SK-N-SH (cell line): ENCODE measurements around the gene ADAMTS19. TPM values are rescaled to one million over a fixed set of nuclear protein-coding genes. Genes with fewer than 3 reads are reported as not detected.

Experiments
- CTCF ChIA-PET: fragments of 300-600, 350-600 bp; formaldehyde crosslinking; extraction: SDS; loops from one replicate; lab custom pipeline; 2021; lab: Yijun Ruan, JAX
- POLR2A ChIA-PET: fragments of 350-600 bp; sonication (Branson Sonifier 250); formaldehyde crosslinking; extraction: SDS; loops from one replicate; lab custom pipeline; 2020; ENCODE audit warnings: antibody characterized with exemption, inconsistent platforms; lab: Yijun Ruan, JAX
- DNase-seq: peaks from one replicate; pipeline ENCODE4 v3.0.0; 2012
- H2AFZ ChIP-seq: fragments of 200-600 bp; sonication (generic); 2 replicates; pipeline ENCODE4 v1.8.1; 2016; ENCODE audit warnings: antibody characterized with exemption, mild to moderate bottlenecking, low read depth
- H3F3A ChIP-seq: fragments of 200-600 bp; sonication (generic); replicated peaks from 2 replicates; pipeline ENCODE3; 2016; ENCODE audit warnings: antibody characterized with exemption, mild to moderate bottlenecking; ENCODE audit not compliant: insufficient read depth
- H3K27ac ChIP-seq, 2 experiments: fragments of 200-500 bp in 1 of 2; fragments of 200-600 bp in 1 of 2; sonication (Bioruptor generic) in 1 of 2; sonication (generic), shearing (Covaris generic) in 1 of 2; 2 replicates each; pipeline versions ENCODE4 v1.5.1 to v1.6.1; 2014 to 2016; ENCODE audit warnings: low read depth in 2 of 2, inconsistent platforms in 1 of 2, low read length in 1 of 2, mild to moderate bottlenecking in 1 of 2, mixed read lengths in 1 of 2
- H3K27me3 ChIP-seq: fragments of 200-600 bp; sonication (generic), shearing (Covaris generic); 2 replicates; pipeline ENCODE4 v1.6.1; 2016; ENCODE audit warnings: mixed run types; ENCODE audit not compliant: insufficient read depth
- H3K36me3 ChIP-seq, 2 experiments: fragments of 200-500 bp in 1 of 2; fragments of 200-600 bp in 1 of 2; sonication (Bioruptor generic) in 1 of 2; sonication (generic) in 1 of 2; replicated peaks in 1 of 2; 2 replicates each; pipeline versions ENCODE3 to v1.5.1; 2014 to 2016; ENCODE audit warnings: low read length in 1 of 2, mild to moderate bottlenecking in 1 of 2; ENCODE audit not compliant: insufficient read depth in 2 of 2, control insufficient read depth in 1 of 2
- H3K4me1 ChIP-seq, 2 experiments: fragments of 200-500 bp in 1 of 2; fragments of 200-600 bp in 1 of 2; sonication (Bioruptor generic) in 1 of 2; sonication (generic), shearing (Covaris generic) in 1 of 2; 2 replicates each; pipeline versions ENCODE4 v1.5.1 to v1.6.1; 2014 to 2016; ENCODE audit warnings: low read depth in 1 of 2, low read length in 1 of 2, mixed run types in 1 of 2; ENCODE audit not compliant: insufficient read depth in 2 of 2, control insufficient read depth in 1 of 2
- H3K4me2 ChIP-seq: fragments of 200-600 bp; sonication (generic), shearing (Covaris generic); 2 replicates; pipeline ENCODE4 v1.6.1; 2017; ENCODE audit warnings: mixed run types
- H3K4me3 ChIP-seq, 2 experiments: fragments of 200-500 bp in 1 of 2; fragments of 200-600 bp in 1 of 2; sonication (Bioruptor generic) in 1 of 2; sonication (generic), shearing (Covaris generic) in 1 of 2; 2 replicates each; pipeline versions ENCODE4 v1.5.1 to v1.8.1; 2014 to 2016; ENCODE audit warnings: low read depth in 2 of 2, inconsistent platforms in 1 of 2, low read length in 1 of 2, mild to moderate bottlenecking in 1 of 2, mixed read lengths in 1 of 2, moderate library complexity in 1 of 2
- H3K79me2 ChIP-seq: fragments of 200-600 bp; sonication (generic); 2 replicates; pipeline ENCODE4 v1.8.1; 2017; ENCODE audit warnings: mild to moderate bottlenecking; ENCODE audit not compliant: insufficient read depth
- H3K9ac ChIP-seq: fragments of 200-600 bp; sonication (generic); 2 replicates; pipeline ENCODE4 v1.6.1; 2017; ENCODE audit warnings: mixed run types
- H3K9me2 ChIP-seq: fragments of 200-600 bp; sonication (generic); 2 replicates; pipeline ENCODE4 v1.6.1; 2017; ENCODE audit warnings: mixed run types
- H3K9me3 ChIP-seq: fragments of 200-600 bp; sonication (generic); 2 replicates; pipeline ENCODE4 v1.6.1; 2017; ENCODE audit warnings: mixed run types, mild to moderate bottlenecking, moderate library complexity
- H4K20me1 ChIP-seq: fragments of 200-600 bp; sonication (generic); 2 replicates; pipeline ENCODE4 v1.6.1; 2017; ENCODE audit warnings: mild to moderate bottlenecking, mixed run types; ENCODE audit not compliant: insufficient read depth
- CHD2 ChIP-seq: fragments of 150-350 bp; IDR thresholded peaks from 2 replicates; pipeline ENCODE4 v1.6.1; 2018; ENCODE audit warnings: low read length; ENCODE audit not compliant: partially characterized antibody
- CTCF ChIP-seq: fragments of 200-600 bp; sonication (generic); IDR thresholded peaks from 2 replicates; pipeline ENCODE4 v1.6.1; 2017; ENCODE audit warnings: antibody characterized with exemption, mild to moderate bottlenecking, moderate library complexity
- EP300 ChIP-seq, 2 experiments: IDR thresholded peaks; 2 replicates each; pipeline versions ENCODE4 v1.4.0 to v1.6.1; 2012; ENCODE audit warnings: borderline replicate concordance in 1 of 2, low read depth in 1 of 2, low read length in 1 of 2
- EZH2phosphoT487 ChIP-seq: fragments of 200-600 bp; sonication (generic); IDR thresholded peaks from 2 replicates; pipeline ENCODE4 v1.6.1; 2017; ENCODE audit warnings: low read depth, mixed run types, mild to moderate bottlenecking, antibody characterized with exemption, moderate library complexity, borderline replicate concordance
- FOSL2 ChIP-seq: IDR thresholded peaks from 2 replicates; pipeline ENCODE4 v1.4.0; 2012; ENCODE audit warnings: low read depth, mild to moderate bottlenecking, moderate library complexity, borderline replicate concordance
- FOXJ3 ChIP-seq: sonication (generic); formaldehyde crosslinking; IDR thresholded peaks from 2 replicates; pipeline ENCODE4 v1.5.1; 2020; ENCODE audit warnings: mild to moderate bottlenecking, missing genetic modification reagents
- FOXM1 ChIP-seq: IDR thresholded peaks from 2 replicates; pipeline ENCODE4 v1.4.0; 2012; ENCODE audit warnings: low read depth, mild to moderate bottlenecking
- GABPA ChIP-seq: IDR thresholded peaks from 2 replicates; pipeline ENCODE4 v1.4.0; 2012; ENCODE audit warnings: low read depth, mild to moderate bottlenecking
- GATA2 ChIP-seq: sonication (generic); formaldehyde crosslinking; IDR thresholded peaks from 2 replicates; pipeline ENCODE4 v1.5.0; 2020; ENCODE audit warnings: mild to moderate bottlenecking, missing genetic modification reagents
- IRF3 ChIP-seq: fragments of 150-350 bp; IDR thresholded peaks from 2 replicates; pipeline ENCODE4 v1.6.1; 2016; ENCODE audit warnings: mild to moderate bottlenecking, low read depth, low read length
- JUND ChIP-seq: IDR thresholded peaks from 2 replicates; pipeline ENCODE4 v1.4.0; 2012
- MAX ChIP-seq: IDR thresholded peaks from 2 replicates; pipeline ENCODE4 v1.4.0; 2012; ENCODE audit warnings: low read depth
- MXI1 ChIP-seq: IDR thresholded peaks from 2 replicates; pipeline ENCODE4 v1.6.1; 2012; ENCODE audit warnings: mild to moderate bottlenecking, low read depth, low read length, improper control_type of control experiment
- RAD21 ChIP-seq: IDR thresholded peaks from 2 replicates; pipeline ENCODE4 v1.6.1; 2012; ENCODE audit warnings: mild to moderate bottlenecking, low read length
- RFX5 ChIP-seq: IDR thresholded peaks from 2 replicates; pipeline ENCODE4 v1.6.1; 2012; ENCODE audit warnings: mild to moderate bottlenecking, improper control_type of control experiment, low read length
- RXRA ChIP-seq: IDR thresholded peaks from 2 replicates; pipeline ENCODE4 v1.4.0; 2012; ENCODE audit warnings: low read depth, mild to moderate bottlenecking, borderline replicate concordance
- SIN3A ChIP-seq: IDR thresholded peaks from 2 replicates; pipeline ENCODE4 v1.6.1; 2012; ENCODE audit warnings: low read depth, mild to moderate bottlenecking, low read length, moderate library complexity, borderline replicate concordance
- SMC3 ChIP-seq: IDR thresholded peaks from 2 replicates; pipeline ENCODE4 v1.6.1; 2012; ENCODE audit warnings: low read depth, low read length, improper control_type of control experiment
- TAF1 ChIP-seq: IDR thresholded peaks from 2 replicates; pipeline ENCODE4 v1.6.1; 2012; ENCODE audit warnings: low read depth, mild to moderate bottlenecking, low read length, moderate library complexity, borderline replicate concordance
- USF2 ChIP-seq: fragments of 150-350 bp; IDR thresholded peaks from 2 replicates; pipeline ENCODE4 v1.6.1; 2017; ENCODE audit warnings: antibody characterized with exemption, low read length, low read depth, borderline replicate concordance
- YY1 ChIP-seq: IDR thresholded peaks from 2 replicates; pipeline ENCODE4 v1.4.0; 2012; ENCODE audit warnings: low read depth, mild to moderate bottlenecking
- WGBS: methylation state at CpG from one replicate; pipeline ENCODE4 v1.1.6; 2017; ENCODE audit warnings: low lambda C conversion rate; 5-methylcytosine and 5-hydroxymethylcytosine counted together
- polyA plus RNA-seq, 3 experiments: library from polyadenylated mRNA; depleted of rRNA; stranded (reverse); fragments of >200 nt; gene quantifications; 2 replicates each; pipeline ENCODE4 v1.2.3, GENCODE V29; 2012

The ADAMTS19 gene
- polyA plus RNA-seq, 1 of the 3 experiments (the other 2 are of a cell fraction) = 0.10 TPM

GRCh38 chr5:129760636-129761325, 300.7 kb downstream of the ADAMTS19 start:
- Histone ChIP-seq H3K9me3 (no peaks in the 10 kb centered on the region), H3K9ac (no peak overlapping the region), H3K79me2 (no peaks in the 10 kb centered on the region), H3K4me3 (no peak overlapping the region), H3K27me3 (no peaks in the 10 kb centered on the region; the same call in 1 of the 2 replicates), H4K20me1 (no peaks in the 10 kb centered on the region), H2AFZ (no peak overlapping the region), H3K4me2 (no peak overlapping the region), H3K27ac (no peak overlapping the region), H3F3A (no peaks in the 10 kb centered on the region), H3K4me1 (no peaks in the 10 kb centered on the region), H3K36me3 (no peaks in the 10 kb centered on the region), H3K9me2 (no peaks in the 10 kb centered on the region)
- TF ChIP-seq CTCF (no peak), YY1 (no peak), FOXJ3 (no peak), FOSL2 (no peak), EZH2phosphoT487 (no peak), IRF3 (no peak), GATA2 (CRISPR knock-in tag) (no peak), GABPA (no peak), RXRA (no peak), MXI1 (no peak), FOXM1 (no peak), TAF1 (no peak), CHD2 (no peak)
- POLR2A ChIA-PET = no interaction called here
- no peak for DNase-seq
- CTCF ChIA-PET = interaction anchor here (1.7 to 2.6 kb wide), 3 partner anchors 7 to 12 kb away, joined by 4 to 15 read pairs (median 13); no protein-coding TSS in a partner anchor
- WGBS = 3% methylated on average over 1 of the region's 1 CpG

- POLR2A ChIA-PET = no interaction called here
- H3K79me2 ChIP-seq = no peaks in the 10 kb centered on the region
- H3K9ac ChIP-seq = no peak overlapping the region
- no peak overlapping the region for H3K4me2 ChIP-seq
- CTCF ChIA-PET = interaction anchor here (0.6 to 1.5 kb wide), 3 partner anchors 8 to 1028 kb away, joined by 3 to 5 read pairs (median 3); no protein-coding TSS in a partner anchor
- TF ChIP-seq MAX = no peak
- no peak for TF ChIP-seq MXI1
- no peak for TF ChIP-seq SIN3A
- TF ChIP-seq USF2 = no peak
- no peak for TF ChIP-seq EP300 (IDR thresholded peaks at IDR 0.05; ENCODE audit: borderline replicate concordance in 1 of 2, low read depth in 1 of 2, low read length in 1 of 2)
- no peak for TF ChIP-seq RAD21
- TF ChIP-seq RFX5 = no peak
- TF ChIP-seq SMC3 = no peak
- TF ChIP-seq JUND = no peak
- 4% methylated on average over 1 of the region's 1 CpG for WGBS
- no peak overlapping the region for H3K27ac ChIP-seq
- H2AFZ ChIP-seq = no peak overlapping the region
- H3K27me3 ChIP-seq = peaks cover 5% of the 10 kb centered on the region; the same call in 1 of the 2 replicates
- H3K9me2 ChIP-seq = no peaks in the 10 kb centered on the region
- no peak overlapping the region for H3K4me3 ChIP-seq
- no peak for DNase-seq
- H3F3A ChIP-seq = no peaks in the 10 kb centered on the region
- H4K20me1 ChIP-seq = no peaks in the 10 kb centered on the region
- H3K4me1 ChIP-seq = no peaks in the 10 kb centered on the region
- H3K36me3 ChIP-seq = no peaks in the 10 kb centered on the region
- no peaks in the 10 kb centered on the region for H3K9me3 ChIP-seq
Observed at GRCh38 chr5:129763651-129764050, 303.6 kb downstream of the ADAMTS19 start.
